Stomach smooth muscle (tissue), 2 donors: ENCODE results near the gene RPS6KA2.

Experiments used
- H3K27ac ChIP-seq: one replicate; pipeline ENCODE4 v1.7.0; 2013; ENCODE audit warnings: mild to moderate bottlenecking, low read length, inconsistent platforms
- H3K27me3 ChIP-seq, 2 donors: one replicate each; pipeline ENCODE4 v1.7.0; 2013; ENCODE audit warnings: low read length in 2 of 2; ENCODE audit not compliant: insufficient read depth in 2 of 2, control insufficient read depth in 1 of 2
- H3K36me3 ChIP-seq, 2 donors: one replicate each; pipeline ENCODE4 v1.7.0; 2013; ENCODE audit warnings: low read length in 2 of 2; ENCODE audit not compliant: control insufficient read depth in 2 of 2, insufficient read depth in 2 of 2
- H3K4me1 ChIP-seq: one replicate; pipeline ENCODE4 v1.7.0; 2013; ENCODE audit warnings: low read length; ENCODE audit not compliant: control insufficient read depth, insufficient read depth
- H3K4me3 ChIP-seq, 2 donors: one replicate each; pipeline ENCODE4 v1.7.0; 2013; ENCODE audit warnings: low read length in 2 of 2
- H3K9ac ChIP-seq, 2 donors: one replicate each; pipeline ENCODE4 v1.7.0; 2013; ENCODE audit warnings: low read length in 2 of 2, mild to moderate bottlenecking in 1 of 2
- H3K9me3 ChIP-seq, 2 donors: one replicate each; pipeline ENCODE4 v1.7.0; 2013; ENCODE audit warnings: low read length in 2 of 2; ENCODE audit not compliant: control insufficient read depth in 2 of 2
- donor health status: healthy.
- donor health status: Pancreatic carcinoma.

The RPS6KA2 gene

GRCh38 chr6:166643891-166644590 lies 17.0 kb upstream of the RPS6KA2 start:
- Histone ChIP-seq H3K9ac (no peak overlapping the region), H3K4me1 (no peaks in the 10 kb centered on the region), H3K9me3 (peaks cover 6 to 12% of the 10 kb centered on the region in 2 donors), H3K4me3 (no peak overlapping the region), H3K27me3 (no peaks in the 10 kb centered on the region), H3K36me3 (no peaks in the 10 kb centered on the region), H3K27ac (no peak overlapping the region)

GRCh38 chr6:166642646-166643045 lies 15.6 kb upstream of the RPS6KA2 start:
- Histone ChIP-seq H3K36me3 (no peaks in the 10 kb centered on the region), H3K9me3 (peaks cover 6 to 12% of the 10 kb centered on the region in 2 donors), H3K4me3 (no peak overlapping the region), H3K4me1 (no peaks in the 10 kb centered on the region), H3K27ac (no peak overlapping the region), H3K27me3 (no peaks in the 10 kb centered on the region), H3K9ac (no peak overlapping the region)

GRCh38 chr6:166640342-166641043 lies 13.4 kb upstream of the RPS6KA2 start:
- Histone ChIP-seq H3K9ac (no peak overlapping the region), H3K27ac (no peak overlapping the region), H3K9me3 (peaks cover 6 to 12% of the 10 kb centered on the region in 2 donors), H3K36me3 (no peaks in the 10 kb centered on the region), H3K4me3 (no peak overlapping the region), H3K27me3 (no peaks in the 10 kb centered on the region), H3K4me1 (peaks cover 11% of the 10 kb centered on the region)

- Histone ChIP-seq H3K27me3 (no peaks in the 10 kb centered on the region), H3K9ac (no peak overlapping the region), H3K4me3 (no peak overlapping the region), H3K27ac (no peak overlapping the region), H3K9me3 (peaks cover 6 to 12% of the 10 kb centered on the region in 2 donors), H3K4me1 (peaks cover 11% of the 10 kb centered on the region), H3K36me3 (no peaks in the 10 kb centered on the region)
These were observed 12.9 kb upstream of the RPS6KA2 start for GRCh38 chr6:166639921-166640320.

GRCh38 chr6:166638573-166638964 lies 11.5 kb upstream of the RPS6KA2 start:
- Histone ChIP-seq H3K9ac (no peak overlapping the region), H3K27me3 (no peaks in the 10 kb centered on the region), H3K4me3 (no peak overlapping the region), H3K27ac (no peak overlapping the region), H3K9me3 (peaks cover 2 to 5% of the 10 kb centered on the region in 2 donors), H3K4me1 (peaks cover 11% of the 10 kb centered on the region), H3K36me3 (no peaks in the 10 kb centered on the region)

- Histone ChIP-seq H3K4me3 (no peak overlapping the region), H3K4me1 (peaks cover 11% of the 10 kb centered on the region), H3K9ac (no peak overlapping the region), H3K36me3 (no peaks in the 10 kb centered on the region), H3K27ac (no peak overlapping the region), H3K27me3 (no peaks in the 10 kb centered on the region), H3K9me3 (peaks cover 0 to 4% of the 10 kb centered on the region in 2 donors)
These were observed 10.9 kb upstream of the RPS6KA2 start for GRCh38 chr6:166637812-166638572.

- Histone ChIP-seq H3K9ac (no peak overlapping the region), H3K27ac (no peak overlapping the region)
These were observed 9.9 kb upstream of the RPS6KA2 start for GRCh38 chr6:166636934-166637333.

GRCh38 chr6:166636191-166636933 lies 9.3 kb upstream of the RPS6KA2 start:
- H3K9me3 ChIP-seq, result no peaks in the 10 kb centered on the region
- H3K9ac ChIP-seq, result no peak overlapping the region
- H3K4me3 ChIP-seq, result no peak overlapping the region
- H3K27ac ChIP-seq, result no peak overlapping the region
- H3K27me3 ChIP-seq, result no peaks in the 10 kb centered on the region
- H3K4me1 ChIP-seq, result peaks cover 11% of the 10 kb centered on the region
- H3K36me3 ChIP-seq, result no peaks in the 10 kb centered on the region

More at GRCh38 chr6:166636934-166637333, 9.9 kb upstream of the RPS6KA2 start:
- peaks cover 11% of the 10 kb centered on the region for H3K4me1 ChIP-seq
- H3K36me3 ChIP-seq, result no peaks in the 10 kb centered on the region
- H3K9me3 ChIP-seq, result no peaks in the 10 kb centered on the region
- H3K4me3 ChIP-seq, result no peak overlapping the region
- H3K27me3 ChIP-seq, result no peaks in the 10 kb centered on the region

- peaks cover 11% of the 10 kb centered on the region for H3K4me1 ChIP-seq
- H3K4me3 ChIP-seq, result no peak overlapping the region
- H3K36me3 ChIP-seq, result no peaks in the 10 kb centered on the region
- H3K9me3 ChIP-seq, result no peaks in the 10 kb centered on the region
- H3K9ac ChIP-seq, result no peak overlapping the region
- H3K27me3 ChIP-seq, result no peaks in the 10 kb centered on the region
- H3K27ac ChIP-seq, result no peak overlapping the region
These were observed 8.2 kb upstream of the RPS6KA2 start for GRCh38 chr6:166635013-166635970.
